A673 (cell line): ENCODE measurements around the gene PGGHG.

Experiments
- CTCF ChIP-seq: fragments of 300-800, 200-600 bp; sonication (generic); conservative IDR thresholded peaks from 2 replicates; pipeline ENCODE4 v1.5.1; 2017; ENCODE audit warnings: low read depth, mild to moderate bottlenecking, antibody characterized with exemption, low read length, moderate library complexity, mixed read lengths
- EZH2 ChIP-seq: fragments of 200-600 bp; sonication (generic); IDR thresholded peaks from 2 replicates; pipeline ENCODE4 v1.6.1; 2017; ENCODE audit warnings: borderline replicate concordance, low read depth, mild to moderate bottlenecking, mixed read lengths, antibody characterized with exemption, low read length; ENCODE audit not compliant: poor library complexity, severe bottlenecking

- no peak for TF ChIP-seq CTCF
- TF ChIP-seq EZH2, result no peak
Measured at GRCh38 chr11:285894-286220, 3.1 kb upstream of the PGGHG start.
